ENCODE results near the gene ATP9B.
"Not testable (repeated sequence)": the region's sequence is repeated elsewhere in the genome, so short reads cannot be mapped to it uniquely, and the experiment has no call there.

Gene ATP9B

GRCh38 chr18:79136742-79137141 is 67.5 kb downstream of the ATP9B start:
- DNase-seq: no peak

DNA sequence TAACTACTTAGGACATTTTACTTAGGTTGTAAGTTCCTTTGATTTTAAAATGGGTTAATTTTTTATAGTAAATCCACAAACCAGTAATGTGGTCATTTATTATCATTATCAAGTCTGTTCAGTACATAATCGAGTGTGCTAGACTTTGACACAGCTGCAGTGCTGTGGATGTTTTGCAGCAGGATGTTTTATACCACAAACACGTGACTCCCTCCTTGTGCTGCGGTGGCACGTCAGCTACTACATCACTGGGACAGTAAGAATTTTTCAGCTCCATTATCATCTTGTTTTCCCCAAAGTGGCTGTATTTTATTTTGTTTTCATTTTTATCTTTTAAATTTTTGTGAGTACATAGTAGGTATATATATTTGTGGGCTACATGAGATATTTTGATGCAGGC is 70.0 kb downstream of the ATP9B start:
- no peak for DNase-seq

GRCh38 chr18:79147014-79147413 is 77.8 kb downstream of the ATP9B start:
- DNase-seq: no peak

- no peak for DNase-seq
Observed at GRCh38 chr18:79151191-79151590, 82.0 kb downstream of the ATP9B start.

GRCh38 chr18:79156327-79156726 is 87.1 kb downstream of the ATP9B start:
- DNase-seq: no peak

GRCh38 chr18:79164706-79165105 is 95.5 kb downstream of the ATP9B start:
- no peak for DNase-seq

GRCh38 chr18:79166702-79167101 is 97.5 kb downstream of the ATP9B start:
- no peak for DNase-seq

DNA sequence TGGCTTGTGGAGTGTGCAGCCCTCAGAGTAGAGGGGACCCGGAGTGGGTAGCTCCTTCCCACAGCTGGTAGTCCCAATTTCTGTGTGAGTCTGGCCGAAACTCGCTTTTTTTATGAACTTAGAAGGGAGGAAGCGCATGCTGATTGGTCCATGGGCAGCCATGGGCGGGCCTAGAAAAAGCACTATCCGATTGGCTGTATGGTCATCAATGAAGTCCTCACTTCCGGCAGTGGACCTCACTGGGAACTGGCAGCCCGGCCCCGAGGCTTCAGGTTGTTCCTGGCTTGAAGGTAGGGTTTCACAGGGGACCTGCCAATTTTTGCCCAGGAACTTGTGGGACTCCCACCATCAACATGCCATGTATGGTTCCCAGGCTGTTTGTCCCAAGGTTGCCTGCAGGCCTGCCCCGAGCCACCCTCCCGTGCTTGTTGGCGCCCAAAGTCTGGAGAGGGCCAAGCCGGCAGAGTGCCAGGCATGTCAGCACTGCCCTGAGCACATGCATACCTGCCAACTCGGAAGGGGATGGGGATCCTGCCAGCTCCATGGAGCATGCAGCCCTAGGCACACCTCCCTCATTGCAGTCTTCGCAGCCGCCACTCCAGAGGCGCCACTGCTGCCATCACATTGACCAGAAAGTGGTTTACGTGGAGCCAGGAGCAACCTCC is 98.5 kb downstream of the ATP9B start:
- DNase-seq: no peak

- DNase-seq: no peak
Observed at GRCh38 chr18:79169958-79170555, 100.9 kb downstream of the ATP9B start.

GRCh38 chr18:79172331-79172730 is 103.1 kb downstream of the ATP9B start:
- DNase-seq: not testable (repeated sequence)

DNA sequence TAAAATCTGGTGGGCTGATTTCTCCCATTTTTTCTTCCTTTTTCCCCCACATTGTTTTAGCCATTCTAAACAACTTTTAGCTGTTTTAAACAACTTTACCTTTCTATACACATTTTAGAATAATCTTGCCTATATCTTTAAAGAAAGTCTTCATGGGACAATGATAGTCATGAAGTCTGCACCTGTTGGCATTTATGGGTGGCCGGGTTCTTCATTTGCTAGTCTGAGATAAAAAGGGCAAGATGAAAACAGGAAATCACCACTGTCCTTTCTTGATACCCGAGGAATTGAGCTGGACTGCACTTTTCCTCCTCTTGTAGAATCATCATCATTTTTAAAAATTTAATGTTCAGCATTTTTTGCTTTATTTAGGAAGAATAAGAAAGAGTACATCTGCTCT is 104.5 kb downstream of the ATP9B start:
- no peak for DNase-seq

GRCh38 chr18:79178113-79178531 is 108.9 kb downstream of the ATP9B start:
- DNase-seq: no peak

DNA sequence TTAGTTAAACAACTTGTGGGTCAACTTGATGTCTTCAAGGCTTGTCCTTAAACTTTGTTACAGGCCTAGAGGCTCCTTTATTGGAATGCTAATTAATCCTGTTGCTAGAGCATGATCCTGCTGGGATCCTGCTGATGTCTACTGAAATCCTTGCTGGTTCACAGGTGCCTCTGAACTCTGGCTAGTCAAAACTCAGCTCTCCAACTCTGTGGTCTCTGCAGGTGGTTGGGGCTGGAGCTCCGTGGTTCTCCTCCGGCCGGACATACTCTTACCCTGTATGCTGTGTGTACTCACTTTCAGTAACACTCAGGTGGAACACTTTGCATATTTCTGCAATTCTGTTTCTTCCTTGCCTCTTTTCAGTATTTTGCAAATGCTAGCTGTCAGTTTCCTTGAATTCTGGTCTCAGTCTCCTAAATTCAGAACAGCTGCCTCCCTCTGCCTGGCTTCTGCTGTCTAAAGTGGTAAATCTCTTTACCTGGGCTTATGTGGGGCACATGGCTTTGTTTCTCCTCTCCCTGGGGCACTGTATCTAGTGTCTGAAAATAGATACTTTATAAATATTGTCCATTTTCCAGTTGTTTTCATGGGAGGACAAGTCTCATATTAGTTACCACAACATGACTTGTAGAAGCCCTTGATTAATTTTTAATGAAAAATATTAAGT is 113.0 kb downstream of the ATP9B start:
- no peak for DNase-seq

- DNase-seq: no peak
Observed at GRCh38 chr18:79185648-79186047, 116.5 kb downstream of the ATP9B start.

- DNase-seq: no peak
Observed at GRCh38 chr18:79186649-79187048, 117.5 kb downstream of the ATP9B start.

DNA sequence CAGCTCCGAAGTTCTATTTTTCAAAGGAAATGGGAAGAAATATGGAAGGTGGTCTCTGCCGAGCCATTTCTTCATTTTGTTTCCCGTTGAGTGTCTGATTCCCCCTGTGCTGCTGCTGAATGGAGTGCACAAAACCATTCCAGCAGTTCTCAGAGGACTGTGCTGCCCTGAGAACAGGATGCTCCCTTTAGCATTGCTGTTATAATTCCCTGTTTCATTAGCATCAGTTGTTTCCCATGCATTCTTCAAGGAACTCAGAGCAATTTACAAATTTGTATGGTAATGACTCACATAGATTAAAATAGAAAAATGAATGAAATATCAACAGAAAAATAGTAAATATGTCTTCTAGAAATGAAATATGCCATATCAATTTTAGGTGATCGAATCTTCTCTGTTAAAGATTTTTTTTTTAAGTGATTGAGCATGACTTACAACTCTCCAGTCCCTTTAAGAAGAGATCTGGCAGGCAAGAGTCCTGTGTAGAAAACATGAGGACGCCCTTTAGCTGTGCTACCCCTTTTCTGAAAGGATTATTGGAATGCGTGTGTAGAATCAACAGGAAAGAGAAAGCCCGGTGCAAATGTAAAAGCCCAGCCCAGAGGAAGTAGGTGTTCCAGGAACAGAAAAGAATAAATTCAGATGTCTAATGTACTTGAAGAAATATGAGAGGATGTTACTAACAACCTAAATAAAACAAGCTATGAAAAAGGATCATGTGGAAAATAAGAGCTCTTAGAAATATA is 118.5 kb downstream of the ATP9B start:
- no peak for DNase-seq

DNA sequence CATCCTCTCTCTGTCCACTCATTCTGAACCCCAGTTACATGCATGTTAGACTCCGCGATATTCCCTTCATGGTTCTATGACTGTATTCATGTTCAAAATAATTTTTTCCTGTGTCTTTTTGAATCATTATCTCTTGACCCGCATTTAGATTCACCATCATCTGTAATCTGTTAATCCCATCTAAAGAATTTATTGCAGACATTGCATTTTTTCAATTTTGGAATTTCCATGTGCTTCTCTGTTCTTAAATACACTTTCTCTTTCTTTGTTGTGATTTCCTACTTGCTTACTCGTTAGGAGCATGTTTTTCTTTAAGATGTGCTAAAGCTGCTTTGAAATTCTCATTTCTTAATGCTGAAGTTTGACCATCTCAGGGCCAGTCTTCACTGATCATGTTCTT is 122.2 kb downstream of the ATP9B start:
- DNase-seq: no peak

- no peak for DNase-seq
Observed at GRCh38 chr18:79191956-79192355, 122.8 kb downstream of the ATP9B start.

DNA sequence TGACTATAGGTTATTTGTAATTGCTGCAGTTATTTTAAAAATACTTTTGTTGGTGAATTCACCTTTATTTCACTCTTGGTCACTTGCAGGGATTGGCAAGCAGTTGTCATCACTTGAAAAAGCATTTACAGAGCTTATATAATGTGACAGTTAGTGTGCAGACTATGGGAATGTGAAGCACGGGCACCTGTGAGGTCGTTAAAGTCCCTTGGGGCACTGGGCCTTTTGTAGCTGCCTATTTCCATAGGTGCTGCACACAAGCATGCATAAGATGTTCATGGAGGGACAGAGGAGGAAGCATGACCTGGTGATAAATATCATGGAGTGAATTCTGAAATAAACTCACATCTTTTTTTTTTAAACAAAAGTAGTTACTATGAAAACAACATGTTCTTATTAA is 124.6 kb downstream of the ATP9B start:
- DNase-seq: no peak

DNA sequence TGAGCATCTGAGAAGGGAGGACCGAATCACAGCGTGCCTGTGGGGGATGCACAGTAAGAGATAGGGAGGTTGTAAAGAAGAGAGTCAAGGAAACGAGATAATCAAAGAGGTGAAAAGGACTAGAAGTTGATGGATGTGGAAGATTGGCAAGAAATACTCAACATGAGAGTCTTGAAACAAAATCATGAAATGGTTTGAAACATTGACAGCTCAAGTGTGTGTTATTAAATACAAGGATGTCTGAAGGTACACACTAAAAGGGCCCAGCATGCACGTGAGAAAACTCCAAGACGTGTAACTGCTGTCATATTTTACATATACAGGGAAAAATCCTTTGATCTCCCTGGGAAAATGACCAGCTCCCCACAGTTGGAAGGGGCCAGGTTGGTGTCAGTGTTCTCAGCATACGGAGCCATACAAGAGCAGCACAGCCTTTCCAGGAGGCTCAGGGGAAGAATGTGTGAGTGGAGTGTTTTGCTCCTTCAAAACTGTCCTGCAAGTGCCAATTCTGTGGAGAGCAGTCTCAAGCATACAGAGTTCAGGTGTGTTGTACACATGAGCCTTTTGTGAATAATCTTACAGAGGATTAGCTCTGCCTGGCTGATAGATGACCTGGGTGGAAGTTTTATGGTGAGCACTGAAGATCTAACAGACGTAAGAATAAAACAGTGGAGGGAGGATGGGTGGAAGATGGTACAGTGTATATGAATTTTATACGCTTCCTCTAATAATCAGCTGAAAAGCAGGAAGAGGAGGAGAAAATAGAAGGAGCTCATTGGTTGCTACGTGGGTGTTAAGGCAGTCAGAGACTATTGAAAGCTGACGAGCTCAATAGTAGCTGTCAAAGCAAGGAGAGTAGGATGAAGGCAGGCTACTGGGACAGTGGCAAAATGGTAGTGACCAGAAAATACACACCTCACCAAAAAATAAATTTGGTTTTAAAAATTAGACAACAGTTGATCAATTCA is 126.8 kb downstream of the ATP9B start:
- no peak for DNase-seq

DNA sequence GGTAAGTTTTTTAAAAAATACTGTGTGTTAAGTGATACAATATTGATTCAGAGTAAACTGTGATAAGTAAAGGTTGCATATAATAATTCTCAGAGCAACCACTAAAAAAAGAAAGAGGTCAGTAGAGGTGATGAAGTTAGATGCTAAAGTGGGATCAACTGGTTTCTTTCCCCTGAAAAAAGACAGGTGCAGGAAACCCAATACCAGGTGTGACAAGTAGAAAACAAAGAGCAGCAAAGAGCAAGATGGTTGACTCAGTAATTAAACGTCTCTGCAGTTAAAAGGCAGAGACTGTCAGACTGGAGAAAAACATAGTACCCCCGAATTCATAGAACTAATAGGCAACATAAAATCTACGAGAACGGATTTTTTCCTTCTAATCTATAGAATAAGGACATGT is 128.3 kb downstream of the ATP9B start:
- no peak for DNase-seq

GRCh38 chr18:79199691-79200374 is 130.6 kb downstream of the ATP9B start:
- DNase-seq: no peak
